SKM-1 (cell line): ENCODE results near the gene PPARD.

Source experiments
- DNase-seq: peaks from one replicate; lab custom pipeline; 2025; ENCODE audit not compliant: unreplicated experiment; lab: John Stamatoyannopoulos, UW

The PPARD gene

GRCh38 chr6:35465646-35466045 lies 123.3 kb downstream of the PPARD start:
- no peak for DNase-seq

- DNase-seq = peak; percentile 83
Observed at GRCh38 chr6:35468181-35468979, 126.0 kb downstream of the PPARD start, which contains the start of gene RPL10A. Gene RPL10A (plus strand): TSS chr6:35468401. CDS start chr6:35468435, 34 bp downstream.

- DNase-seq = no peak
Observed at GRCh38 chr6:35468980-35469750, 126.8 kb downstream of the PPARD start.

GRCh38 chr6:35469751-35470662 lies 127.6 kb downstream of the PPARD start:
- DNase-seq = no peak

GRCh38 chr6:35470663-35471120 lies 128.3 kb downstream of the PPARD start:
- no peak for DNase-seq

- DNase-seq = no peak
Observed at GRCh38 chr6:35471836-35472345, 129.5 kb downstream of the PPARD start.

- no peak for DNase-seq
Observed at GRCh38 chr6:35473075-35473849, 130.9 kb downstream of the PPARD start.

- DNase-seq = no peak
Observed at GRCh38 chr6:35473850-35474130, 131.4 kb downstream of the PPARD start.

GRCh38 chr6:35474131-35474941 lies 132.0 kb downstream of the PPARD start:
- no peak for DNase-seq

- no peak for DNase-seq
Observed at GRCh38 chr6:35474942-35475570, 132.7 kb downstream of the PPARD start.

GRCh38 chr6:35475573-35475972 lies 133.2 kb downstream of the PPARD start:
- no peak for DNase-seq

GRCh38 chr6:35476004-35476403 lies 133.6 kb downstream of the PPARD start:
- no peak for DNase-seq

- DNase-seq = no peak
Observed at GRCh38 chr6:35477028-35477427, 134.7 kb downstream of the PPARD start.
